Upper lobe of right lung (tissue), 1 donor: ENCODE data around the gene ERBB2. TPM values are rescaled to one million over a fixed set of nuclear protein-coding genes. Genes with fewer than 3 reads are reported as not detected.
A peak's percentile ranks its signal among the peaks of the same experiment; 100 is the strongest.

Experiments used
- ATAC-seq: fragments of 200-7000 bp; cut with Tn5 transposase; one replicate; pipeline ENCODE4 v1.9.1; 2020; ENCODE audit warnings: mild to moderate bottlenecking, moderate library complexity
- DNase-seq: peaks from one replicate; pipeline ENCODE4 v3.0.0-alpha.2; 2020
- H3K27ac ChIP-seq: fragments of 200-600 bp; one replicate; pipeline ENCODE4 v1.8.0; 2022
- H3K27me3 ChIP-seq: fragments of 200-600 bp; one replicate; pipeline ENCODE4 v1.8.0; 2022; ENCODE audit warnings: mild to moderate bottlenecking
- H3K36me3 ChIP-seq: fragments of 200-600 bp; one replicate; pipeline ENCODE4 v1.8.0; 2022
- H3K4me1 ChIP-seq: fragments of 200-600 bp; one replicate; pipeline ENCODE4 v1.8.0; 2022
- H3K4me3 ChIP-seq: fragments of 200-600 bp; one replicate; pipeline ENCODE4 v1.8.0; 2022; ENCODE audit warnings: mild to moderate bottlenecking
- H3K9me3 ChIP-seq: fragments of 200-600 bp; one replicate; pipeline ENCODE4 v1.8.0; 2022
- CTCF ChIP-seq: fragments of 200-600 bp; IDR thresholded peaks from one replicate; pipeline ENCODE4 v1.8.0; 2022; ENCODE audit warnings: antibody characterized with exemption
- intact Hi-C: fragments of 100-400 bp; cut with DNase I; formaldehyde crosslinking; loops from one replicate; pipeline ENCODE4 v1.11.0; 2022
- total RNA-seq: library from RNA; stranded (reverse); fragmentation: NEBNext Ultra II Directional; extraction: Animal tissue kit (Norgen Biotek cat#: 25700); gene quantifications from one replicate; pipeline ENCODE4 v1.2.1, GENCODE V29; 2021
- donor health status: DM: no; HTN: yes; CAD: no; lungs with severe emphysema.

Gene ERBB2
- total RNA-seq, 1 donor from 2014 or later, result 97.5 TPM

- no peak for TF ChIP-seq CTCF
- Histone ChIP-seq H3K9me3 (no peaks in the 10 kb centered on the region), H3K36me3 (peaks cover 54% of the 10 kb centered on the region), H3K4me3 (peak overlapping the region; percentile 19), H3K27ac (peak overlapping the region; percentile 80), H3K4me1 (peaks cover 43% of the 10 kb centered on the region), H3K27me3 (no peaks in the 10 kb centered on the region)
- ATAC-seq, result no peak
- intact Hi-C loops, result no loop called here
- DNase-seq, result no peak
Measured at GRCh38 chr17:39660011-39660360, 39.9 kb upstream of the ERBB2 start.

- peak overlapping the region; percentile 80 for H3K27ac ChIP-seq
- no peaks in the 10 kb centered on the region for H3K9me3 ChIP-seq
- H3K36me3 ChIP-seq, result peaks cover 48% of the 10 kb centered on the region
- TF ChIP-seq CTCF, result no peak
- intact Hi-C loops, result no loop called here
- DNase-seq, result no peak
- peaks cover 49% of the 10 kb centered on the region for H3K4me1 ChIP-seq
- no peaks in the 10 kb centered on the region for H3K27me3 ChIP-seq
- H3K4me3 ChIP-seq, result peak overlapping the region; percentile 19
- peak; percentile 46 for ATAC-seq
Measured at GRCh38 chr17:39660397-39661385, 39.2 kb upstream of the ERBB2 start.

GRCh38 chr17:39661744-39662541, 37.9 kb upstream of the ERBB2 start:
- intact Hi-C loops, result no loop called here
- ATAC-seq (no peak), DNase-seq (no peak)
- Histone ChIP-seq H3K36me3 (peaks cover 44% of the 10 kb centered on the region), H3K27ac (peak overlapping the region; percentile 58), H3K4me3 (no peak overlapping the region), H3K9me3 (no peaks in the 10 kb centered on the region), H3K4me1 (peaks cover 51% of the 10 kb centered on the region), H3K27me3 (peaks cover 8% of the 10 kb centered on the region)
- no peak for TF ChIP-seq CTCF

- Histone ChIP-seq H3K27me3 (peaks cover 15% of the 10 kb centered on the region), H3K36me3 (peaks cover 40% of the 10 kb centered on the region), H3K9me3 (no peaks in the 10 kb centered on the region), H3K4me3 (no peak overlapping the region), H3K4me1 (peaks cover 58% of the 10 kb centered on the region), H3K27ac (peak overlapping the region; percentile 58)
- ATAC-seq, result peak; percentile 2
- DNase-seq, result no peak
- intact Hi-C loops, result no loop called here
- no peak for TF ChIP-seq CTCF
Measured at GRCh38 chr17:39662551-39663339, 37.1 kb upstream of the ERBB2 start.

GRCh38 chr17:39663340-39663687, 36.5 kb upstream of the ERBB2 start:
- Histone ChIP-seq H3K4me1 (peaks cover 64% of the 10 kb centered on the region), H3K27ac (peak overlapping the region; percentile 58), H3K27me3 (peaks cover 20% of the 10 kb centered on the region), H3K36me3 (peaks cover 40% of the 10 kb centered on the region), H3K4me3 (no peak overlapping the region), H3K9me3 (no peaks in the 10 kb centered on the region)
- intact Hi-C loops, result no loop called here
- ATAC-seq (no peak), DNase-seq (no peak)
- TF ChIP-seq CTCF, result no peak
